ENCODE measurements around the gene COL1A1. TPM values are rescaled to one million over a fixed set of nuclear protein-coding genes. Genes with fewer than 3 reads are reported as not detected.

COL1A1 gene
- total and polyA plus RNA-seq, 2 experiments from 2014 or later: 1,063 to 6,071 TPM

- H4K20me1 ChIP-seq (ENCODE audit: insufficient read depth, poor library complexity, severe bottlenecking): peaks cover 78% of the 10 kb centered on the region
- peaks cover 38% of the 10 kb centered on the region for H3K79me2 ChIP-seq
- H3K9me3 ChIP-seq (ENCODE audit: low read depth): no peaks in the 10 kb centered on the region
- no peak for DNase-seq (ENCODE audit: low spot score)
- H3K27ac ChIP-seq: peak overlapping the region; percentile 88
- H3K4me2 ChIP-seq: no peak overlapping the region
- no peak overlapping the region for H2AFZ ChIP-seq
- H3K27me3 ChIP-seq: no peaks in the 10 kb centered on the region
- H3K4me1 ChIP-seq (ENCODE audit: insufficient read depth): peaks cover 27% of the 10 kb centered on the region
- H3K4me3 ChIP-seq: no peak overlapping the region
- WGBS (ENCODE audit: low lambda C conversion rate, missing lambda C conversion rate): 93% methylated on average over 15 of the region's 17 CpGs
- no peak for TF ChIP-seq EZH2phosphoT487 (IDR thresholded peaks at IDR 0.05; ENCODE audit: low read depth, severe bottlenecking, unreplicated experiment)
- TF ChIP-seq EZH2 (IDR thresholded peaks at IDR 0.05; ENCODE audit: borderline replicate concordance): no peak
- no peak for TF ChIP-seq CTCF (IDR thresholded peaks at IDR 0.05; ENCODE audit: poor library complexity)
- no peaks in the 10 kb centered on the region for H3K9me2 ChIP-seq (replicated peaks; ENCODE audit: insufficient read depth)
- H3K36me3 ChIP-seq (replicated peaks; ENCODE audit: insufficient read depth, low read depth): no peaks in the 10 kb centered on the region
Measured at GRCh38 chr17:50194934-50195865, 6.2 kb downstream of the COL1A1 start.

- Histone ChIP-seq H3K4me3 (no peak overlapping the region), H3K27me3 (no peaks in the 10 kb centered on the region), H3K36me3 (replicated peaks; ENCODE audit: insufficient read depth, low read depth) (no peaks in the 10 kb centered on the region), H3K9me3 (ENCODE audit: low read depth) (no peaks in the 10 kb centered on the region), H3K4me1 (ENCODE audit: insufficient read depth) (peaks cover 27% of the 10 kb centered on the region), H3K4me2 (peak overlapping the region; percentile 8), H2AFZ (no peak overlapping the region), H3K9me2 (replicated peaks; ENCODE audit: insufficient read depth) (no peaks in the 10 kb centered on the region), H4K20me1 (ENCODE audit: insufficient read depth, poor library complexity, severe bottlenecking) (peaks cover 83% of the 10 kb centered on the region), H3K79me2 (peaks cover 38% of the 10 kb centered on the region), H3K27ac (peak overlapping the region; percentile 88)
- 94% methylated on average over 24 of the region's 25 CpGs for WGBS (ENCODE audit: low lambda C conversion rate, missing lambda C conversion rate)
- DNase-seq (ENCODE audit: low spot score): no peak
- no peak for TF ChIP-seq EZH2phosphoT487 (IDR thresholded peaks at IDR 0.05; ENCODE audit: low read depth, severe bottlenecking, unreplicated experiment)
- no peak for TF ChIP-seq EZH2 (IDR thresholded peaks at IDR 0.05; ENCODE audit: borderline replicate concordance)
- TF ChIP-seq CTCF (IDR thresholded peaks at IDR 0.05; ENCODE audit: poor library complexity): no peak
Measured at GRCh38 chr17:50194140-50194933, 7.1 kb downstream of the COL1A1 start.

- no peak for TF ChIP-seq EZH2 (IDR thresholded peaks at IDR 0.05; ENCODE audit: borderline replicate concordance)
- TF ChIP-seq CTCF (IDR thresholded peaks at IDR 0.05; ENCODE audit: poor library complexity): no peak
- TF ChIP-seq EZH2phosphoT487 (IDR thresholded peaks at IDR 0.05; ENCODE audit: low read depth, severe bottlenecking, unreplicated experiment): no peak
- DNase-seq (ENCODE audit: low spot score): no peak
- Histone ChIP-seq H3K4me2 (no peak overlapping the region), H3K27me3 (no peaks in the 10 kb centered on the region), H2AFZ (no peak overlapping the region), H3K9me2 (replicated peaks; ENCODE audit: insufficient read depth) (no peaks in the 10 kb centered on the region), H3K4me3 (no peak overlapping the region), H4K20me1 (ENCODE audit: insufficient read depth, poor library complexity, severe bottlenecking) (peaks cover 83% of the 10 kb centered on the region), H3K9me3 (ENCODE audit: low read depth) (no peaks in the 10 kb centered on the region), H3K79me2 (peaks cover 24% of the 10 kb centered on the region), H3K36me3 (replicated peaks; ENCODE audit: insufficient read depth, low read depth) (no peaks in the 10 kb centered on the region), H3K27ac (peak overlapping the region; percentile 69), H3K4me1 (ENCODE audit: insufficient read depth) (peaks cover 13% of the 10 kb centered on the region)
- WGBS (ENCODE audit: low lambda C conversion rate, missing lambda C conversion rate): 86% methylated on average over 16 of the region's 16 CpGs
Measured at GRCh38 chr17:50192618-50193291, 8.7 kb downstream of the COL1A1 start.

All from hepatocyte (in vitro differentiated cells).